Measurements from ENCODE around the gene BLACAT1.

The BLACAT1 gene

GRCh38 chr1:205449254-205449749, 6.5 kb downstream of the BLACAT1 start:
- no peak overlapping the region for H3K27ac Mint-ChIP-seq (ENCODE audit: low read depth)

DNA sequence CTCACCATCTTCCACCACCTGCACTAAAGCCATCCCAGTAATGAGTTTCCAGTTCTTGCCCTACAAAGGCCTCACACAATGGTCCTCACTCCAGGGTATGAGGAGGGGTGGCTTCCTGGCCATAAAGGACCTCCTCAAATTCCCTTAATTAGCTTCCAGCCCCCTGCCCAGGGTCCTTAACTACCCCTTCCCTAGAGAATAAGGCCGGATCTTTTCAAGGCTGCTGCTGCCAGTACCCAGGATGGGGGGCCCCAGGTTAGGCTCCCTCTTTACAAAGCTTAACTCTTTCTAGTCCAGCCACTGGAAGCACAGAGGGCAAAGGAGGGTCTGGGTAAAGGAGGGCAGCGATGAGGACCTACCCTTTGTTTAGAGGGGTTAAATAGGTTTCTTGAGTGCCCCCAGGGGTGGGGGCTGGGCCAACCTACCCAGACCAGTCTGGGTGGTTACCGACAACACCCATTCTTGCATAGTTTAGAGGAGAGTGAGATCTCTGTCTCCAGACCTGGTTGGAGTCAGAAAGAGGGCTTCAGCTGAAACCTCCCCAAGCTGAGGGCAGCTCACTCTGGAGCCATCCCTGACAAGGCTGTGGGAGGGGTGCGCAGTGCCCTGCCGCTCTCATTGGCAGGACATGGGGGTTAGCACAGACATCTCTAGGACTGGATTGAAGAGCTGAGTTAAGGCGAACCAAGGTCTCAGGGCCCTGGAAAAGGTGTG, 7.1 kb downstream of the BLACAT1 start:
- Mint-ChIP-seq H3K27ac (ENCODE audit: low read depth) (no peak overlapping the region), H3K36me3 (ENCODE audit: insufficient read depth) (no peaks in the 10 kb centered on the region), H3K4me1 (no peaks in the 10 kb centered on the region), H3K9me3 (no peaks in the 10 kb centered on the region), H3K27me3 (peaks cover 32% of the 10 kb centered on the region), H3K4me3 (no peak overlapping the region)
- ATAC-seq (replicated peaks; ENCODE audit: extremely low read depth, poor library complexity, severe bottlenecking) (no peak), DNase-seq (ENCODE audit: low spot score in 2 of 2) (no peak)

More at GRCh38 chr1:205449254-205449749, 6.5 kb downstream of the BLACAT1 start:
- no peak for DNase-seq (ENCODE audit: low spot score in 2 of 2)
- Mint-ChIP-seq H3K36me3 (ENCODE audit: insufficient read depth) (no peaks in the 10 kb centered on the region), H3K9me3 (no peaks in the 10 kb centered on the region), H3K4me3 (no peak overlapping the region), H3K27me3 (peaks cover 38% of the 10 kb centered on the region), H3K4me1 (no peaks in the 10 kb centered on the region)
- ATAC-seq (replicated peaks; ENCODE audit: extremely low read depth, poor library complexity, severe bottlenecking), result no peak

DNA sequence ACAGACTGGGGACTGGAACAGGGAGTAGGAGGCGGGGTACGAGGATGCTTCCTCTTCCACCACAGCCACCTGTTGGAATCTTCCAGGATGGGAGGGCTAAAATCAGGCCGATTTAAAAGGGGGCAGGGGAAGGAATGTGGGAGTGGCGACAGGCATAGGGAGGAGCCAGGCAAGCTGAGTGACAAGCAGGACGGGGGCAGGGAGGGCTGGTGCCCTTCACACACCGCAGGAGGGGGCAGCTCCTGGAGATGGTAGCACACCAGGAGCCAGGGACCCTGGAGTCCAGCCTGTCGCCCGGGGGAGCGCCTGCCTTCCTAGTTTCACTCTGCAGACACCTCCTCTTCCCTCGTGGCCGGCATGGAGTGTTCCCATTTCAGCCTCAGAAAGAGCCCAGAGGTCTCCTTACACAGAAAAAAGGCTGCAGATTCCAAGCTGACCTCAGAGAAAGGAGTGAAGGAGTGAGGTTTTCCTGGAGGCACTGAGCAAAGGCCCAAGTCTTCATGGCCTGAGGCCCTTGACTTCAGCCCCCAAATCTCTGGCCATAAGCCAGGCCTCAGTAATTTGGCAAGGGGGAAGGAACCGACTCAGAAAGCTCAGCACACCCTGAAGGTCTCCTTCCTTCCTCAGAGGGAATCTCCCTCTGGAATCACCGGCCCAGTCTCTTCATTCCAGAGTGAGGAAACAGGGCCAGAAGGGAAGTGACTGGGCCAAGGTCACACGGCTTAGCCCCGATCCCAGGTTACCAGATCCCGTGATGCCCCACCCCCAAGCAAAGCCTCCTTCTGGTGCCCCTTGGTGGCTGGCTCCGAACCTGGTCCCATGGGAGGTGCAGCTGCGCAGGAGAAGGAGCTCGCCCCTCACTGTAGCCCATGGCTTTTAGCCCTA, 8.1 kb downstream of the BLACAT1 start:
- ATAC-seq (replicated peaks; ENCODE audit: extremely low read depth, poor library complexity, severe bottlenecking), result no peak
- H3K27me3 Mint-ChIP-seq, result peaks cover 22% of the 10 kb centered on the region

GRCh38 chr1:205446828-205447227, 9.0 kb downstream of the BLACAT1 start:
- no peak for DNase-seq (ENCODE audit: low spot score in 2 of 2)
- Mint-ChIP-seq H3K9me3 (no peaks in the 10 kb centered on the region), H3K4me1 (peaks cover 4% of the 10 kb centered on the region), H3K27me3 (peaks cover 14% of the 10 kb centered on the region), H3K27ac (ENCODE audit: low read depth) (no peak overlapping the region), H3K36me3 (ENCODE audit: insufficient read depth) (no peaks in the 10 kb centered on the region), H3K4me3 (no peak overlapping the region)
- ATAC-seq (replicated peaks; ENCODE audit: extremely low read depth, poor library complexity, severe bottlenecking), result no peak

More for the DNA sequence above, 8.1 kb downstream of the BLACAT1 start:
- Mint-ChIP-seq H3K27ac (ENCODE audit: low read depth) (no peak overlapping the region), H3K4me3 (no peak overlapping the region), H3K36me3 (ENCODE audit: insufficient read depth) (no peaks in the 10 kb centered on the region), H3K9me3 (no peaks in the 10 kb centered on the region), H3K4me1 (no peaks in the 10 kb centered on the region)
- no peak for DNase-seq (ENCODE audit: low spot score in 2 of 2)

DNA sequence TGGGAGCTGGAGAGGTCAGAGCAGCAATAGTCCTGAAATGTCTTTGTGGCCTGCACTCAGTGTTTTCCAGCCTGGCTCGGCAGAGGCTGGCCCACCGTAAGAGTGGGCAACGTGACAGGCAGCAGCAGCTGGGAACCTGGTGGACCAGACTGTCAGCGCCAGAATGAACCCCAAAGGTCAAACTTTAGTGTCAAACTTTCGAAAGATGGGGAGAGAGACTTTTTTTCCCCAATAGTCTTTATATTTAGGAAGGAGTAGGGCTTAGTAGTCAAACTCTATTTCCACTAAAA, 10.3 kb downstream of the BLACAT1 start:
- ATAC-seq (replicated peaks; ENCODE audit: extremely low read depth, poor library complexity, severe bottlenecking) (no peak), DNase-seq (ENCODE audit: low spot score in 2 of 2) (no peak)
- Mint-ChIP-seq H3K4me3 (no peak overlapping the region), H3K27me3 (peaks cover 1% of the 10 kb centered on the region), H3K4me1 (peaks cover 17% of the 10 kb centered on the region), H3K27ac (ENCODE audit: low read depth) (no peak overlapping the region), H3K36me3 (ENCODE audit: insufficient read depth) (no peaks in the 10 kb centered on the region), H3K9me3 (no peaks in the 10 kb centered on the region)

DNA sequence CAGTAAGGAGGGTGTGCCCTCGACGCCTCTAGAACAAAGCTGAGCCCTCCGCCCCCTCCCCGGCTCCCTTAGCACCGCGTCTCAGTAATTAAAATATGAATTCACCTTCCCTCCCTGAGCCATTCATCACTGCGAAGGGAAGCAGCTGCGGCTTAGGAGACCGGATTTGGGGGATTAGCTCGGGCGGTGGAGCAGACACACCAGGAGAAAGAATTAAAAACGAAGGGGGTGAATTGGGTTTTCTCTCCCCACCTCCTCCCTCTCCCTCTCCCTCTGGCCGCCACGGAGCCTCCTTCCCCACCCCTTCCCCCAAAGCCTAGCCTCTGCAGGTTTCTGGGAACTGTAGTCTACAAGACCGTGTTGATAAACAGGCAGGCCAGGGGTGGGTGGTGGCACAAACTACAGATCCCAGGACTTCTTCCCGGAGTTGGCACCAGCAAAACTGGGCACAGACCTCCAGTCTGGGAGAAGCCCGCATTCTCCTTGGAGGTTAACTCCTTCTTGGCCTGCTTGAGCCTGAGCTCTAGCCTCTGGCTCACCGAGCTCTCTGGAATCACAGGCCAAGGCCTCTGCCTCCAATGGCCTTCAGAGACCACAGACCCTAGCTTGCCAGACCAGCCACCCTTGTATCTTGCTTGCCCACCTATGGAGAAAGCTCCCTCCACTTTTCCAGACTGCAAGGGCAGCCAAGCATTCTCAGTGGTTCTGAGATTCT, 10.8 kb downstream of the BLACAT1 start:
- ATAC-seq (replicated peaks; ENCODE audit: extremely low read depth, poor library complexity, severe bottlenecking), result no peak
- H3K27ac Mint-ChIP-seq (ENCODE audit: low read depth), result no peak overlapping the region
- H3K27me3 Mint-ChIP-seq, result no peaks in the 10 kb centered on the region
- H3K36me3 Mint-ChIP-seq (ENCODE audit: insufficient read depth), result no peaks in the 10 kb centered on the region
- peaks cover 22% of the 10 kb centered on the region for H3K4me1 Mint-ChIP-seq
- no peaks in the 10 kb centered on the region for H3K9me3 Mint-ChIP-seq
- no peak overlapping the region for H3K4me3 Mint-ChIP-seq
- DNase-seq (ENCODE audit: low spot score in 2 of 2), result no peak

GRCh38 chr1:205444300-205444930, 11.4 kb downstream of the BLACAT1 start:
- Mint-ChIP-seq H3K27me3 (no peaks in the 10 kb centered on the region), H3K4me3 (no peak overlapping the region), H3K4me1 (peaks cover 29% of the 10 kb centered on the region), H3K9me3 (no peaks in the 10 kb centered on the region), H3K27ac (ENCODE audit: low read depth) (peak overlapping the region; percentile 44), H3K36me3 (ENCODE audit: insufficient read depth) (no peaks in the 10 kb centered on the region)
- ATAC-seq (replicated peaks; ENCODE audit: extremely low read depth, poor library complexity, severe bottlenecking), result no peak
- DNase-seq (ENCODE audit: low spot score in 2 of 2), result no peak

DNA sequence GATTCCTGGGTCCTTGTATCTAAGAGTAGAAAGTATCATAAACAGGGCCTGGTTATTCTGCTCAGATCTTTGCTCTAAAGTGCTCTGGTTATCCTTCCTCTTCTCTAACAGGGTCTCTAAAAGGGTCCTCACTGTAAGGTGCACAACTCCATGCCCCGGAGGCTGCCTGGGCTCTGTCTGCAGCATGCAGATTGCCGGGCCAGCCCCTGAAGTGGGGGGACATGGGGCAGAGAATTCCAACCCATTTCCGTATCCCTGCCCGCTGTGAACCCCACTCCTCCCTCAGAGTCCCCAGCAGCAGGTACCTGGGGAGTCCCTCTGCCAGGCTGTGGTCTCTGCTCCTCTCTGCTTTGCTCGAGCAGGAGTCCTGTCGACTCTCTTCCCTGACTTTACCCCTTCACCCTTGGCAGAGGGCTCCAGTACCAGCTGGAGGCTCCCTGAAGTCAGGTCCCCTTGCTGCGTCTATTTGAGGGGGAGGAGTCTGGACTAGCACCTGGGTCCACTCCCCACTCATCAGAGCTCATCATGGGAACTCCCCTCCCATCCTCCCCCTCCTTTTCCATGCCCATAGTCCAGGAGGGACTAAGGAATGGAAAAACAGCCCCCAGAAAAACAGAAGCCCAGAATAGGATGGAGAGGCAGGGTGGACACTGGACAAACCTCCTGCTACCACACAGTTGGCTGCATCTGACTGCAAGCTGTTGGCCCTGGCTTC, 12.1 kb downstream of the BLACAT1 start:
- Mint-ChIP-seq H3K27ac (ENCODE audit: low read depth) (peak overlapping the region; percentile 44), H3K4me3 (no peak overlapping the region), H3K36me3 (ENCODE audit: insufficient read depth) (no peaks in the 10 kb centered on the region), H3K9me3 (no peaks in the 10 kb centered on the region), H3K4me1 (peaks cover 33% of the 10 kb centered on the region), H3K27me3 (no peaks in the 10 kb centered on the region)
- no peak for DNase-seq (ENCODE audit: low spot score in 2 of 2)
- no peak for ATAC-seq (replicated peaks; ENCODE audit: extremely low read depth, poor library complexity, severe bottlenecking)

DNA sequence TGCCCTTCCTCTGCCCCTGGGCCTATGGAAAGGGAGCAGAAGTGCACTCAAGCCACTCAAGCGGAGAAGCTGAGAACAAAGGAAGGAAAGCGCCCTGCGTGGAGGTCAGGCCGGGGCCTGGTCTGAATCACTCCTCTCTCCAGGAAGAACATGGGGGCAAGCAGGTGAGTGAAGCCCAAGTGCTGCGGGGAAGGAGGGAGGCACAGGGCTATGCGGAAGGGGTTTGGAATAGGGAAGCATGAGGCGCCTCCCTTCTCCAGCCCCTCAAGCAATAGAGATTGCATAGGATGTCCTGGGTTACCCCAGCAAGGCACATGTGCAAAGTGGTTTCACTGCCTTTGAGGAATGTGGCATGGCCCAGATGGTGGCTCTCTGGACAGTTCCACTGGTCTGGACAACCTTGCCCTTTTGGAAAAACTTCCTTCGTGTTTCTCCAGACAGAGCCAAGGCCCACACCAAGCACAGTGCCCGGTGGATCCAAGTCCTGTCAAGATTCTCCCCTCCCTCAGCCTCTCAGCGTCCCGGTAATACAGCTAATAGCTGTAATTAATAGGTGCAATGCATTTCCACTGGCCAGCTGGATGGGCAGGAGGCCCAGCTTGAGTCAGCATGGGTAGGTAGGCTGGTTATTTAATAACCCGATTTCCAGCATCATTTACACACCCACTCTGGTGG, 13.7 kb downstream of the BLACAT1 start:
- Mint-ChIP-seq H3K36me3 (ENCODE audit: insufficient read depth) (no peaks in the 10 kb centered on the region), H3K4me3 (peak overlapping the region; percentile 82), H3K9me3 (no peaks in the 10 kb centered on the region), H3K27me3 (no peaks in the 10 kb centered on the region), H3K4me1 (peaks cover 38% of the 10 kb centered on the region), H3K27ac (ENCODE audit: low read depth) (peak overlapping the region; percentile 96)
- ATAC-seq (replicated peaks; ENCODE audit: extremely low read depth, poor library complexity, severe bottlenecking) (no peak), DNase-seq (ENCODE audit: low spot score in 2 of 2) (no peak)

DNA sequence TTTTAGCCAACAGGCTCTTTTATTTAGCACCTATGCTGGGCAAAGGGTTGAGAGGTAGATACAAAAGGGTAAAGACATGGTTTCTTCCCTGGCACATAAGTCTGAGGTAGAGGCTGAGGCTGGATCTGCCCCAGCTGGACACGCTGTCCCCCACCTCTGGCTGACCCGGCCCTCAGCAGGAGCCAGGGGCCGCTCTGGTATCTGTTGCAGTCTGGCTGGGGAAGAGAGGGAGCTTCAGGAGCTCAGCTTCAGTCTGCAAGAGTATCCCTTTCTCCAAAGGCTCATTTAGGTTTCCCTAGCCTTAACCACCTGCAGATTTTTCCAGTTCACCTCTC, 14.2 kb downstream of the BLACAT1 start:
- peak overlapping the region; percentile 82 for H3K4me3 Mint-ChIP-seq

DNA sequence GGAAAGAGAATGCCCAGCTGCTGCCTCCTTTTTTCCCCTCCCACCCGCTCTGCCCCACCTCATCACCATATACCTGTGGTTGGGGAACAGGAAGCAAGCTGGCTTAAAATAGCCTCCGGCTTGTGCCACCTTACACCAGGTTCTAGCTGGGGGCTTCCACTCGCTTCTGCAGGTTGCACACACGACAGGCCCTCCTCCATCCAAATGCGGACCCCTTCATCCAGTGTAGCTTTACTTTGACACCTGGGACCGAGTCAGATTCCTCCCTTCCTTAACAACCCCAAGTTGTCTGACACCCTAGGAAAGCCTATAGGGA, 14.6 kb downstream of the BLACAT1 start:
- ATAC-seq (replicated peaks; ENCODE audit: extremely low read depth, poor library complexity, severe bottlenecking), result peak; percentile 27
- Mint-ChIP-seq H3K36me3 (ENCODE audit: insufficient read depth) (no peaks in the 10 kb centered on the region), H3K4me3 (peak overlapping the region; percentile 82), H3K27me3 (no peaks in the 10 kb centered on the region), H3K9me3 (no peaks in the 10 kb centered on the region), H3K27ac (ENCODE audit: low read depth) (peak overlapping the region; percentile 96), H3K4me1 (peaks cover 42% of the 10 kb centered on the region)
- no peak for DNase-seq (ENCODE audit: low spot score in 2 of 2)

More for the DNA sequence above, 14.2 kb downstream of the BLACAT1 start:
- ATAC-seq (replicated peaks; ENCODE audit: extremely low read depth, poor library complexity, severe bottlenecking), result no peak
- peaks cover 42% of the 10 kb centered on the region for H3K4me1 Mint-ChIP-seq
- peak overlapping the region; percentile 96 for H3K27ac Mint-ChIP-seq (ENCODE audit: low read depth)
- no peaks in the 10 kb centered on the region for H3K9me3 Mint-ChIP-seq
- no peak for DNase-seq (ENCODE audit: low spot score in 2 of 2)
- H3K36me3 Mint-ChIP-seq (ENCODE audit: insufficient read depth), result no peaks in the 10 kb centered on the region
- no peaks in the 10 kb centered on the region for H3K27me3 Mint-ChIP-seq

Measured in central memory CD8-positive, alpha-beta T cell (primary cell).